Upper lobe of left lung (tissue), 6 donors: ENCODE data around the gene PLXNA4. TPM values are rescaled to one million over a fixed set of nuclear protein-coding genes. Genes with fewer than 3 reads are reported as not detected.

Experiments used
- ATAC-seq, 2 donors: fragments of 200-7000 bp; cut with Tn5 transposase; one replicate each; pipeline ENCODE4 v1.9.1; 2022; ENCODE audit warnings: mild to moderate bottlenecking in 2 of 2, moderate library complexity in 2 of 2; ENCODE audit not compliant: low FRiP score in 2 of 2
- DNase-seq, 2 donors: peaks; one replicate each; pipeline ENCODE4 v3.0.0-alpha.2; 2019 to 2020
- H3K27ac ChIP-seq, 4 donors: fragments of 200-600 bp; sonication (generic); one replicate each; pipeline ENCODE4 v1.5.1; 2016 to 2019
- H3K27me3 ChIP-seq, 4 donors: fragments of 200-600 bp; sonication (generic); one replicate each; pipeline ENCODE4 v1.5.1; 2017 to 2019
- H3K36me3 ChIP-seq, 4 donors: fragments of 200-600 bp; sonication (generic); one replicate each; pipeline ENCODE4 v1.5.1; 2016 to 2019
- H3K4me1 ChIP-seq, 4 donors: fragments of 200-600 bp; sonication (generic); one replicate each; pipeline ENCODE4 v1.5.1; 2018 to 2019
- H3K4me3 ChIP-seq, 4 donors: fragments of 200-600 bp; sonication (generic); one replicate each; pipeline ENCODE4 v1.5.1; 2017 to 2019; ENCODE audit warnings: mild to moderate bottlenecking in 2 of 4, moderate library complexity in 1 of 4
- H3K9me3 ChIP-seq, 4 donors: fragments of 200-600 bp; sonication (generic); one replicate each; pipeline ENCODE4 v1.5.1; 2018 to 2019
- CTCF ChIP-seq, 6 experiments: fragments of 450-650 bp in 4 of 6; fragments of 200-600 bp in 2 of 6; sonication (generic) in 2 of 6; IDR thresholded peaks; one replicate each; pipeline ENCODE4 v1.5.1; 2016 to 2019; ENCODE audit warnings: antibody characterized with exemption in 6 of 6
- EP300 ChIP-seq, 4 donors: sonication (generic); formaldehyde crosslinking; IDR thresholded peaks; one replicate each; pipeline ENCODE4 v1.5.1; 2017; ENCODE audit warnings: antibody characterized with exemption in 4 of 4, control low read depth in 2 of 4
- POLR2A ChIP-seq, 4 donors: fragments of 450-650 bp; IDR thresholded peaks; one replicate each; pipeline ENCODE4 v1.5.1; 2016 to 2017; ENCODE audit warnings: antibody characterized with exemption in 4 of 4, mild to moderate bottlenecking in 2 of 4
- POLR2AphosphoS5 ChIP-seq, 2 donors: sonication (generic); formaldehyde crosslinking; IDR thresholded peaks; one replicate each; pipeline ENCODE4 v1.5.1; 2017; ENCODE audit warnings: antibody characterized with exemption in 2 of 2
- WGBS, 2 donors: methylation state at CpG; one replicate each; pipeline ENCODE4 v1.1.5; 2017 to 2018; 5-methylcytosine and 5-hydroxymethylcytosine counted together
- total RNA-seq, 6 donors: library from RNA; depleted of rRNA in 4 of 6; stranded (reverse); fragments of >200 nt in 4 of 6; gene quantifications; one replicate each; pipeline versions ENCODE4 v1.1.0 to v1.2.1, GENCODE V29; 2016 to 2021
- donor health status: DM: no; HTN: no; CAD: no; lungs with moderate emphysema.
- donor health status: DM: no; HTN: yes; CAD: no; lungs with severe emphysema.

PLXNA4 gene
- total RNA-seq, 6 donors from 2014 or later: 1.1 to 5.9 (median 2.6) TPM

- DNase-seq (no peak), ATAC-seq (no peak)
- no peak for TF ChIP-seq POLR2A (IDR thresholded peaks at IDR 0.05)
- no peak for TF ChIP-seq CTCF (IDR thresholded peaks at IDR 0.05)
- no peak for TF ChIP-seq EP300 (IDR thresholded peaks at IDR 0.05)
- no peak for TF ChIP-seq POLR2AphosphoS5 (IDR thresholded peaks at IDR 0.05)
- Histone ChIP-seq H3K27ac (no peak overlapping the region), H3K9me3 (no peaks in the 10 kb centered on the region), H3K4me3 (no peak overlapping the region), H3K36me3 (no peaks in the 10 kb centered on the region), H3K4me1 (peaks cover 0 to 10% (median 2%) of the 10 kb centered on the region in 4 donors), H3K27me3 (no peaks in the 10 kb centered on the region)
- WGBS, 2 donors: 79 to 88% methylated on average over 2 of the region's 2 CpGs
These were observed 42.7 kb upstream of the PLXNA4 start for GRCh38 chr7:132618956-132619305.

GRCh38 chr7:132618271-132618955 lies 42.1 kb upstream of the PLXNA4 start:
- Histone ChIP-seq H3K4me3 (no peak overlapping the region), H3K27me3 (no peaks in the 10 kb centered on the region), H3K4me1 (peaks cover 0 to 10% (median 2%) of the 10 kb centered on the region in 4 donors), H3K36me3 (no peaks in the 10 kb centered on the region), H3K9me3 (no peaks in the 10 kb centered on the region), H3K27ac (no peak overlapping the region)
- no peak for DNase-seq
- ATAC-seq: no peak
- 87 to 90% methylated on average over 2 of the region's 2 CpGs for WGBS, 2 donors
- TF ChIP-seq CTCF (IDR thresholded peaks at IDR 0.05): no peak
- no peak for TF ChIP-seq EP300 (IDR thresholded peaks at IDR 0.05)
- no peak for TF ChIP-seq POLR2AphosphoS5 (IDR thresholded peaks at IDR 0.05)
- no peak for TF ChIP-seq POLR2A (IDR thresholded peaks at IDR 0.05)

GRCh38 chr7:132614428-132615318 lies 38.4 kb upstream of the PLXNA4 start:
- Histone ChIP-seq H3K4me3 (peak overlapping the region in 3 of 4 donors; percentile 5 to 36 (median 31)), H3K27ac (no peak overlapping the region), H3K9me3 (no peaks in the 10 kb centered on the region), H3K4me1 (peaks cover 0 to 10% (median 2%) of the 10 kb centered on the region in 4 donors), H3K27me3 (no peaks in the 10 kb centered on the region), H3K36me3 (no peaks in the 10 kb centered on the region)
- WGBS, 2 donors: 18 to 25% methylated on average over 25 of the region's 25 CpGs
- TF ChIP-seq POLR2AphosphoS5 (IDR thresholded peaks at IDR 0.05): no peak
- no peak for TF ChIP-seq POLR2A (IDR thresholded peaks at IDR 0.05)
- no peak for TF ChIP-seq EP300 (IDR thresholded peaks at IDR 0.05)
- ATAC-seq (peak in 1 of 2 donors; percentile 82), DNase-seq (peak; percentile 23 to 47)

- no peaks in the 10 kb centered on the region for H3K9me3 ChIP-seq
These were observed 37.5 kb upstream of the PLXNA4 start for GRCh38 chr7:132613737-132614136.

More at GRCh38 chr7:132613737-132614136, 37.5 kb upstream of the PLXNA4 start:
- H3K27me3 ChIP-seq: no peaks in the 10 kb centered on the region
- no peak for TF ChIP-seq POLR2A (IDR thresholded peaks at IDR 0.05)
- no peak for TF ChIP-seq EP300 (IDR thresholded peaks at IDR 0.05)
- TF ChIP-seq POLR2AphosphoS5 (IDR thresholded peaks at IDR 0.05): no peak
- TF ChIP-seq CTCF (IDR thresholded peaks at IDR 0.05): no peak
- 89 to 98% methylated on average over 2 of the region's 2 CpGs for WGBS, 2 donors
- peaks cover 0 to 10% (median 2%) of the 10 kb centered on the region in 4 donors for H3K4me1 ChIP-seq
- no peak overlapping the region for H3K4me3 ChIP-seq
- H3K27ac ChIP-seq: no peak overlapping the region
- no peaks in the 10 kb centered on the region for H3K36me3 ChIP-seq
- ATAC-seq: no peak
- DNase-seq: no peak
